ENCODE results near the gene MAPK1.
A peak's percentile ranks its signal among the peaks of the same experiment; 100 is the strongest.
"Not testable (repeated sequence)": the region's sequence is repeated elsewhere in the genome, so short reads cannot be mapped to it uniquely, and the experiment has no call there.

The MAPK1 gene

DNA sequence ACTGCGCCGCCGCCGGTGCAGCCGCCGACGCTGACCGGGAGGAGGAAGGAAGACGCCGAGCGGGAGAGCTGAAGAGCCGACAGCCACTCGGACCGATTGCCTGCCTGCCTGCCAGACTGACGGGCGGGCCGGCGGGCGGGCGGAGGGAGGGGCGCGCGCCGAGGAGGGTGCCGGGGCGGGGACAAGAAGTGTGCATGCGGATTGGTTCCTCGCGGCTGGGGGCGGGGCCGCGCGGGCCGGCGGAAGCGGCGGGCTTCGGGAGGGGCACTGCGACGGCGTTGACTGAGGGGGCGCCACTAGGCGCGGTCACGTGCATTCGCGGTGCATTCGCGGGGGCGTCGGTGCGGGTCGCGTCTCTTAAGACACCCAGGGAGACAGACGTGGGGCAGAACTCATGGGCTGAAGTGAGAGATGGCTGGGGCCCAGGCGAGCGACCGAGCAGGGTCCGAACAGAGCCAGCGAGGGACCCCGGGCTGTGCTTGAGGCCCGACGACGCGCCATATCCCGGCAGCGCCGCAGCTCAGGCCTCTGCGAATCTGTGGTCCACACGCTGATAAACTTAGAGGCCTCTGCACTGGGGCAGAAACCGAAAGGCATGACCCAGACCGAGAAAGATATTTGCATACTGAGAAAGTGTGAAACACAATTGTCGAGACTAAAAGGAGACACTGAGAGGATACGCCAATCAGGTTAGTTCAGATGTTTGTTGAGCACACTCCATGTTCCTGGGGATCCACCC is at the start of gene MAPK1:
Gene MAPK1, minus strand, starts transcription at position 118 of the 739 bp plus-strand sequence. CDS start 205 bp downstream, outside the sequence.
- peak; percentile 91 to 92 for DNase-seq (ENCODE audit: low read depth in 2 of 2)

DNA sequence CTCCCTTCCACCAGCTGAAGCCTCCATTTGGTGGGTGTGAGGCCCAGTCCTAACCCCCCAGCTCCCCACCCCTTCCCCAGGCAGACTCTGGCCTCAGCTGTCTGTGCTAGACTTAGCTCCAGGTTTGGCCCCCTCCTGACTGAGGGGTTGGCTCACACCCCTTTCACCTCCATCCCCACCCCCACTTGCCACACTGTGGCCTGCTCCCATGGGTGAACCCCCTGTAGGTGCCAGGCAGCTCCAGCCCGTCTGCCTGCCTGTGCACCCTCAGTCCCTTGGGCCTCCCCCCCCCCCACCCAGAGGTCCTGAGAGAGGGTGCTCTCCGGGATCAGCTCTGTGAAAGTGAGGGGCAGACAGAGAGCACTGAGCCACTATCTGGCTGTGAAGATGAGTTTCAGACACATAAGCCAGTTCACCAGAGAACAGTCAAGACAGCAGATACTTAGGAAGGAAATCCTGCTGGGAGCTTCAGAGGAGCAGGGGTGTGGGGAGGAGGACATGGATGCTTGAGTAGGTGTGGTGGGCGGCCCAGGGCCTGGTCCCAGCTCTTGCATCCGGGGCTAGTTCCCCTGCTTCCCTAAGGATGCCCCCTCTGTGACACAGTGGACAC is 49.0 kb upstream of the MAPK1 start:
- no peak for DNase-seq (ENCODE audit: low read depth in 2 of 2)

DNA sequence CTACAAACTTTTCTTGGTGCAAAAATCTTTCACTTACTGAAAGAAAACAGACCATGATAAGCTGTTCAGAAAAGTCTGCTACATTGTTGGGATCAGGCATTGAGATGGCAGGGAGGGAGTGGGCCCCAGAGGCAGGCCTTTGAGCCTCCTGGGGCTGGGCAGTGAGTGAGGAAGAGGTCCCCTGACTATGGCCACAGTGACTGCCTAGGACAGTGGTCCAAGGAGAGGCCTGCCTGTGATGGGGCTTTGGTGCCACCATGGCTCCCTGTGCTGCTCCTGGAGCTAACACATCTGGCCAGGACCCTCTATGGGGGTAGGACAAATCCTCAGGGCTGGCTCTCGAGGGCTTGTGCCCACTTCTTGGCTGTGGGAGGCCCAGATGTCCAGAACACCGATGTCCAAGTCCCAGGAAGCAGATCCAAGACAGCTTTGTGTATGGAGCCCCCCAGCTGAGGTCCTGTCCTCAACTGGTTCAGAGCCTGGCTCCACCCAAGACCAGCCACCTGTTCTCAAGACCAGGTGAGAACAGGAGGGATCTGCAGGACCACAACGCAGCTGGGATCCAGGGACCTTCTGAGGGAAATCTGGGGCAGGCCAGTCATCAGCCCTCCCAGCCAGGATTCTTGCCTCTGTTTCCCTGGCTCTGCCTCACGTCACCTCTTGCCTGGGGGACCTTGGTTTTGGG is 48.3 kb upstream of the MAPK1 start:
- DNase-seq (ENCODE audit: low read depth in 2 of 2) = no peak

DNA sequence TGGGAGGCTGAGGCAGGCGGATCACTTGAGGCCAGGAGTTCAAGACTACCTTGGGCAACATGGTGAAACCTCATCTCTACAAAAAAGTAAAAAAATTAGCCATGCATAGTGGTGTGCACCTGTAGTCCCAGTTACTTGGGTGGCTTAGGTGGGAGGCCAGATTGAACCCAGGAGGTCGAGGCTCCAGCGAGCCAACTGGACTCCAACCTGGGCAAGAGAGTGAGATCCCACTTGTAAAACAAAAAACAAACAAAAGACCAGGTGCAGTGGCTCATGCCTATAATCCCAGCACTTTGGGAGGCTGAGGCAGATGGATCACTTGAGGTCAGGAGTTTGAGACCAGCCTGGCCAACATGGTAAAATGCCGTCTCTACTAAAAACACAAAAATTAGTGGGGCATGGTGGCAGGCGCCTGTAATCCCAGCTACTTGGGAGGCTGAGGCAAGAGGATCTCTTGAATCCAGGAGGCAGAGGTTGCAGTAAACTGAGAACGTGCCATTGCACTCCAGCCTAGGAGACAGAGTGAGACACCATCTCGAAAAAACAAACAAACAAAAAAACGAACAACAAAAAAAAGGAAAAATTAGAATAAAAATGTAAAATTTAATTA is 46.7 kb upstream of the MAPK1 start:
- not testable (repeated sequence) for DNase-seq (ENCODE audit: low read depth in 2 of 2)

DNA sequence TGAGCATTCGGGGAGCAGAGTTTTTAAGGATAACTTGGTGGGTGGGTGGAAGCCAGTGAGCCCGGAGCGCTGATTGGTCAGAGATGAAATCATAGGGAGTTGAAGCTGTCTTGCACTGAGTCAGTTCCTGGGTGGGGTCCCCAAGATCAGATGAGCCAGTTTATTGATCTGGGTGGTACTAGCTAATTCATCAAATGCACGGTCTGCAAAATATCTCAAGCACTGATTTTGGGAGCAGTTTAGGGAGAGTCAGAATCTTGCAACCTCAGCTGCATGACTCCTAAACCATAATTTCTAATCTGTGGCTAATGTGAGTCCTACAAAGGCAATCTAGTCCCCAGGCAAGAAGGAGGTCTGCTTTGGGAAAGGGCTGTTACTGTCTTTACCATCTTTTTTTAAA is 42.9 kb upstream of the MAPK1 start:
- not testable (repeated sequence) for DNase-seq (ENCODE audit: low read depth in 2 of 2)

DNA sequence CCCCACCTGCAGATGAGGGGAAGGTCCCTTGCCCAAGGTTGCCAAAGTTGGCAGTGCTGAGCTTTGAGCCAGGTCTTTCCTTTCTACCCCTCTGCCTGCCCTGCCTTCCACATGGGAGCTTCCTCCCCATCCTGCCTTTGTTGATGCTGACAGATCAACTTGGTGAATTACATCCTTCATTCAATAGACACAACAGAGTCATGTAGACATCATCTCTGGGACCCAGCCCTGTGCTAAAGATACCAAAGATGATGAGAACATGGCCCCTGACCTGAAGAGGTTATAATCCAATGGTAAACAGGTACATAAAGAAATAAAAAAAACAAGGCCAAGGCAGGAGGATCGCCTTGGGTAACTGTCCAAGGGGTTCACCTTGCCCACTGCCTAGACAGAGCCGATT is 42.4 kb upstream of the MAPK1 start:
- DNase-seq (ENCODE audit: low read depth in 2 of 2) = no peak

DNA sequence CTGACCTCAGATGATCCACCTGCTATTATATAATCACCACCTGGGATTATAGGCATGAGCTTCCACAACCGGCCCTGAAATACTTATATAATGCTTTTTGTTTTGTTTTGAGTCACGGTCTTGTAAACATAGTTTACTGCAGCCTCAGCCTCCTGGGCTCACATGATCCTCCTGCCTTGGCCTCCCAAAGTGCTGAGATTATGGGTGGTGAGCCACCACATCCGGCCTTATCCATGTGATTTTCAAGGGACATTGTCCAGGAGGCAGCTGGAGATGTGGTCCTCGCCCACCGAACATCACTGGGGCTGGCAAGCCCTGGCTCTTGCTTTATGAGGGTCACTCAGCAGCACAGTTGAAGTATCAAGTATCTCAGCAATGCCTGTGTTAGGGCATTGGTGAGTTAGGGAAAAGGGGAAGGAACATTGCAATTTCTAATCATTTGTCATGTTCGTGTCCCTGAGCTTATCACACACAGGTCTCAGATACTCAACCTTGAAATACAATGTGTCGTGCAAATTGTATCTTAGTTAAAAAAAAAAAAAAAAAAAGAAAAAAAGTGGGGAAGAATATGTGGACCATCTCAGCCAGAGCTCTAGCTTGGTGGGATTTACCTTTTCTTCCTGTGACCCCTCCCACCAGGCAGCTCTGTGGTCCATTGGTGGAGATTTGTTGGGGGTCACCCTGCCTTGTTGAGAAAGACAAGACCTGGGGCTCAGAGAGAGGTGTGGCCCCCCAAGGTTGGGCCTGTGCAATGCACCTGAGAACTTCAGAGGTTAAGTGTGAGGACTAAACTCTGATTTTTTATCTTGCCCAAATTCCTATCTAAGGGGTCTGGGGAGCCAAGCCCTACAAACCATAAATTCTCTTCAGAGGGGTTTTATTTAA is 40.4 kb upstream of the MAPK1 start:
- DNase-seq (ENCODE audit: low read depth in 2 of 2) = no peak

DNA sequence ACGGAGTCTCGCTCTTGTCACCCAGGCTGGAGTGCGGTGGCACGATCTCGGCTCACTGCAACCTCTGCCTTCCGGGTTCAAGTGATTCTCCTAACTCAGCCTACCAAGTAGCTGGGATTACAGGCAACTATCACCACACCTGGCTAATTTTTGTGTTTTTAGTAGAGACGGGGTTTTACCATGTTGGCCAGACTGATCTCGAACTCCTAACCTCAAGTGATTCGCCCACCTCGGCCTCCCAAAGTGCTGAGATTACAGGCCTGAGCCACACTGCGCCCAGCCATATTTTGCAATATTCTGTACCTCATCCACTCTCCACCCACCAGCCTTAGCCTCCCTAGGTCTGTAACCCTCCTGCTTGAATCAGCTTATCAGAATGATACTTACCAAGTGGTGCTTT is 37.8 kb upstream of the MAPK1 start:
- not testable (repeated sequence) for DNase-seq (ENCODE audit: low read depth in 2 of 2)

DNA sequence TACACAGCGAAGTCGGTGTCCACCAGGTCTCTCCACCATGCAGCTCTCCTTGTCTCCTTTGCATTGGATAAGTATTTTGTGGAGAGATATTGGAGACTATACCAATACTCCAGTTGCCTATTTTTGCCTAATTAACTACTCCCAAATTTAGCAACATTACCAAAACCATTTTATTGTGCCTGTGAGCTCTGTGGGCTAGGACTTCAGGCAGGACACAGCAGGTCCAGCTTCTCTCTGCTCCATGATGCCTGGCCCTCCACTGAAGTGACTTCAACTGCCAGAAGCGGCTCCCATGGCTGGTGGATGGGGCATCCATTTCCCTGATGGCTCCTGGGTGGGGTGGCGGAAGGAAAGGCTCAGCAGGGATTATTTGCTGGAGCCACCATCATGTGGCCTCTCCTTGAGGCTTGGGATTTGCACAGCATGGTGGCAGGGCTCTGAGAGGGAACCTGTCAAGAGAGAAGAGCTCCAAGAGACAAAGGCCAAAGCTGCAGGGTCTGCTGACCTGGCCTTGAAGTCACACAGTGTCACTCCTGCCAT is 36.9 kb upstream of the MAPK1 start:
- DNase-seq (ENCODE audit: low read depth in 2 of 2) = no peak

DNA sequence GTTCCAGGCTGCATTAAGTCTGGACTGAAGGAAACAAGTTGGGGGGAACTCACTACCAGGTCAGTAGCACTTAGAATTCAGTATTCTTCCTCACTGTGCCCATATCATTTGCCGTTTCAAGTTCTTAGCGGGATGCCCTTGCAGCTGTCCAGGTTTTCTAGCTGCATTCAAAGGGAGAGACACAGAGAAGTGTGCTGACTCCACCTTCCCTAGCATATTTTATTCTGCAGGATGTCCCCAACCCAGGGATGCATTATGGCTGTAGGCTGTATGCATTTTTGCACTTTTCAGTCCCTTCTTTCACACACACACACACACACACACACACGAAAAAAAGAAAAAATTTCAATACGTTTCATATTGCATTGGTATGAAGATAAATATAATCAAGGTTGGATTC is 35.8 kb upstream of the MAPK1 start:
- DNase-seq (ENCODE audit: low read depth in 2 of 2) = no peak

DNA sequence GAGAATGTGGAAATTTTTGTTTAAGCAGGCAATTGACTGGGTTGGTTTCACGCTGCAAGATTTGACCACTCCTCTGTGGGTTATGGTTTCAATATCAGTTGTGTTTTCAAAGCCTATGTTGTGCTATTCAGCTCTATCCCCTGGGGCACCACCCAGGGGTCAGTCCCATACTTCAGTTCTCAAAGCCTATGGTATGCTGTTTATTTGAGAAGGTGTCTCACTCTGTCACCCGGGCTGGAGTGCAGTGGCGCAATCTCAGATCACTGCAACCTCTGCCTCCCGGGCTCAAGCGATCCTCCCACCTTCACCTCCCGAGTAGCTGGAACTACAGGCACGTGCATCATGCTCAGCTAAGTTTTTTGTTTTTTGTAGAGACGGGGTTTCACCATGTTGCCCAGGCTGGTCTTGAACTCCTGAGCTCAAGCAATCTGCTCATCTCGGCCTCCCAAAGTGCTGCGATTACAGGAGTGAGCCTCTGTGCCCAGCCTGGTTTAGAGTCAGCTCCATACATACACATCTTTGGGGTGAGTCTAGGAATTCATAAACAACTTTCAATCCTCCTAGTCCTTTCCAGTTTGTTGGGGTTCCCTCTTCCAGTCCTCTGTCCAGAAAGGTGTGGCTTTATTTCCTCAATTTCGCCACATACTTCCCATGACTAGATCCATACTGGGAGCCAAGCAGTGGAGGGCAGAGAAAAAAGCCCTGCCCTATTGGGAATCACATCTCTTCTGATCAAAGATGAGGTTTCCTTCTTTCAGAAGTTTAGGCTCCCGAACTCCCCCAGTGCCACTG is 35.0 kb upstream of the MAPK1 start:
- DNase-seq (ENCODE audit: low read depth in 2 of 2) = no peak

DNA sequence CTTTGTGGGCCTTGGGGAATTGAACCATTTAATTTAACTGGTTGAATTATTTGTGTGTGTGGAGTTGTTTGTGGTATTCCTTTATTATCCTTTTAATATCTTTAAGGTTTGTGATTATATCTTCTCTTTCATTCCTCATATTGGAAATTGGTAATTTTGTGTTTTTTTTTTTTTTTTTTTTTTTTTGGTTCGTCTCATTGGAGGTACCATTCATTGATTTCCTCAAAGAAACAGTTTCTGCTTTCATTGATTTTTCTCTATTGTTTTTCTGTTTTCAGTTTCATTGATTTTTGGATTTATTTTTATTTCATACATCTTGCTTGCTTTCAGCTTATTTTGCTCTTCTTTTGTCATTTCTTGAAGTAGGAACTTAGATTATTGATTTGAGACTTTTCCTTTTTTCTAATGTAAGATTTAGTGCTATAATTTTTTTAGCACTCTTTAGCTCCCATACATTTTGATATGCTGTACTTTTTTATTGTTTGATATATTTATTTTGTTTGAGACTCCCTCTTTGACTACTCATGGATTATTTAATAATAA is 31.0 kb upstream of the MAPK1 start:
- DNase-seq (ENCODE audit: low read depth in 2 of 2) = no peak

DNA sequence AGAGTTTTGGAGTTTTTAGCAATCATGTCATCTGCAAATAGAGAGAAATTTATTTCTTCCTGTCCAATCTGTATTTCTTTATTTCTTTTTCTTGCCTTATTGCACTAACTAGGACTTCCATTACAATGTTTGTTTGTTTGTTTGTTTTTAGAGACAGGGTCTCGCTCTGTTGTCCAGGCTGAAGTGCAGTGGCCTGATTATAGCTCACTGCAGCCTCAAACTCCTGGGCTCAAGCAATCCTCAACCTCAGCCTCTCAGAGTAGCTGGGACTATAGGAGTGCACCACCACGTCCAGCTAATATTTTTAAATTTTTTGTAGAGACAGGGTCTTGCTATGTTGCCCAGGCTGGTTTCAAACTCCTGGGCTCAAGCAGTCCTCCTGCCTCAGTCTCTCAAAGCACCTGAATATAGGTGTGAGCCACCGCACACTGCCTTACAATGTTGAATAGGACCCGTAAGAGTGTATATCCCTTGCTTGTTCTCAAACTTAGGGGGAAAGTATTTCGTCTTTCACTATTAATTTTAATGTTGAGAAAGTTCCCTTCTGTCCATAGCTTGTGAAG is 29.6 kb upstream of the MAPK1 start:
- DNase-seq (ENCODE audit: low read depth in 2 of 2) = no peak

DNA sequence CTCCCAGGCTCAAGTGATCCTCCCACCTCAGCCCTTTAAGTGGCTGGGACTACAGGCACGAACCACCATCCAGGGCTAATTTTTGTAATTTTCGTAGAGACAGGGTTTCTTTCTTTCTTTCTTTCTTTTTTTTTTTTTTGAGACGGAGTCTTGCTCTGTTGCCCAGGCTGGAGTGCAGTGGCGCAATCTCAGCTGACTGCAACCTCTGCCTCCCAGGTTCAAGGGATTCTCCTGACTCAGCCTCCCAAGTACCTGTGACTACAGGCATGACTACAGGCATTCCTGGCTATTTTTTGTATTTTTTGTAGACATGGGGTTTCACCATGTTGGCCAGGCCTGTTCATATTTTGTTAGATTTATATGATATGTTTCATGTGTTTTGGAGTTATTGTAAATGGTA is 28.8 kb upstream of the MAPK1 start:
- DNase-seq (ENCODE audit: low read depth in 2 of 2) = not testable (repeated sequence)

DNA sequence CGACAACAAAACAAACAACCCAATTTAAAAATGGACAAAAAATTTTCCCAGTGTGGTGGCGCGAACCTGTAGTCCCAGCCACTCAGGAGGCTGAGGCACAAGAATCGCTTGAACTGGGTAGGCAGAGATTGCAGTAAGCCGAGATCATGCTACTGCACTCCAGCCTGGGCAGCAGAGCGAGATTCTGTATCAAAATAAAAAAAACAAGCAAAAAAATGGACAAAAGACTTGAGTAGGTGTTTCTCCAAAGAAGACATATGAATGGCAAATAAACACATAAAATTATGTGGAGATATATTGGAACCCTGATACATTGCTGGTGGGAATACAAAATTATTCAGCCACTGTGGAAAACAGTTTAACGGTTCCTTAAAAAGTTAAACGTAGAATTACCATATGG is 27.4 kb upstream of the MAPK1 start:
- no peak for DNase-seq (ENCODE audit: low read depth in 2 of 2)

DNA sequence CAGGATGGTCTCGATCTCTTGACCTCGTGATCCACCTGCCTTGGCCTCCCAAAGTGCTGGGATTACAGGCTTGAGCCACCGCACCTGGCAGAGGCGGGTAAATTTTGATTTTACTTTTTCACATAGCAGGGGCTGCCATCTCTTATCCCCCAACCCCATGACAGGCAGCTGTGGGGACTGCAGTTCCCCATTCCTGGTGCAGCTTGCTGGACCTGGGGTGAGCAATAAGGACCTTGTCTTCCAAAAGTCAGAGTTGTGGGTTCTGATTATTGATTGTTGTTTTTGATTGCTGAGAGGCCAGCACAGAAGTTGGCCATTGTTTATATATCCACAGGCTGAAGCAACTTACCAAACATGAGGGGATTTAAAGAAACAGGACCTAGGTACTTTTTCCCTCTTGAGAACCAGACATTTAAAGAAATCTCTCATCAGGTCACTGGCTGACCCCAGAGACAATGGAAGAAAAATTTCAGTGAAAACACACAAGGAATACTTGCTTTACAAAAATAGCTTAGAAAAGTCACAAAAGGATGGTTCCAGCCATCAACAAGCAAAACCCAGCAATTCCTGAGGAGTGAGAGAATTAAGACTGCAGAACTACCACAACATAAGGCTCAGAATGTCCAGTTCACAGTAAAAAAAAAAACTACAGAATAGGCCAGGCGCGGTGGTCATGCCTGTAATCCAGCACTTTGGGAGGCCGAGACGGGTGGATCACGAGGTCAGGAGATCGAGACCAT is 22.0 kb upstream of the MAPK1 start:
- no peak for DNase-seq (ENCODE audit: low read depth in 2 of 2)

DNA sequence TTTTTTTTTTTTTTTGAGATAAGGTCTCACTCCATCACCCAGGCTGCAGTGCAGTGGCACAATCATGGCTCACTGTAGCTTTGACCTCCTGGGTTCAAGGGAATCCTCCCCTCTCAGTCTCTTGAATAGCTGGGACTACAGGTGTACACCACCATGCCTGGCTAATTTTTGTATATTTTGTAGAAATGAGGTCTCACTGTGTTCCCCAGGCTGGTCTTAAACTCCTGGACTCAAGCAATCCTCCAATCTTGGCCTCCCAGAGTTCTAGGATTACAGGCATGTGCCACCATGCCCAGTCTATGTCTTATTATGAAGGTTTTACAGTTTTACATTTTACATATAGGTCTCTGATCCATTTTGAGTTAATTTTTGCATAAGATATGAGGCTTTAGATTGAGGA is 20.4 kb upstream of the MAPK1 start:
- DNase-seq (ENCODE audit: low read depth in 2 of 2) = no peak

DNA sequence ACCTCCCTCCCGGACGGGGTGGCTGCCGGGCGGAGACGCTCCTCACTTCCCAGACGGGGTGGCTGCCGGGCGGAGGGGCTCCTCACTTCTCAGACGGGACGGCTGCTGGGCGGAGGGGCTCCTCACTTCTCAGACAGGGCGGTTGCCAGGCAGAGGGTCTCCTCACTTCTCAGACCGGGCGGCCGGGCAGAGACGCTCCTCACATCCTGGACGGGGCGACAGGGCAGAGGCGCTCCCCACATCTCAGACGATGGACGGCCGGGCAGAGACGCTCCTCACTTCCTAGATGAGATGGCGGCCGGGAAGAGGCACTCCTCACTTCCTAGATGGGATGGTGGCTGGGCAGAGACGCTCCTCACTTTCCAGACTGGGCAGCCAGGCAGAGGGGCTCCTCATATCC is 16.5 kb upstream of the MAPK1 start:
- DNase-seq (ENCODE audit: low read depth in 2 of 2) = not testable (repeated sequence)

DNA sequence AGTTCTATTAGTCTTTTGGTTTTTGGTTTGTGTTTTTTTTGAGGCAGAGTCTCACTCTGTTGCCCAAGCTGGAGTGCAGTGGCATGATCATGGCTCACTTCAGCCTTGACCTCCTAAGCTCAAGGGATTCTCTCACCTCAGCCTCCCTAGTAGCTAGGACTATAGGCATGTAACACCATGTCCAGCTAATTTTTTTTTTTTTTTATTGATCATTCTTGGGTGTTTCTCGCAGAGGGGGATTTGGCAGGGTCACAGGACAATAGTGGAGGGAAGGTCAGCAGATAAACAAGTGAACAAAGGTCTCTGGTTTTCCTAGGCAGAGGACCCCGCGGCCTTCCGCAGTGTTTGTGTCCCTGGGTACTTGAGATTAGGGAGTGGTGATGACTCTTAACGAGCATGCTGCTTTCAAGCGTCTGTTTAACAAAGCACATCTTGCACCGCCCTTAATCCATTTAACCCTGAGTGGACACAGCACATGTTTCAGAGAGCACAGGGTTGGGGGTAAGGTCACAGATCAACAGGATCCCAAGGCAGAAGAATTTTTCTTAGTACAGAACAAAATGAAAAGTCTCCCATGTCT is 15.4 kb upstream of the MAPK1 start:
- not testable (repeated sequence) for DNase-seq (ENCODE audit: low read depth in 2 of 2)

Measured in stimulated activated CD4-positive, alpha-beta T cell treated with anti-CD3 and anti-CD28 coated beads, Interleukin-1b, Interleukin-23, amount 100 ng/mL, for 4 hours (primary cell).